ENCODE results near the gene BRD3. TPM values are rescaled to one million over a fixed set of nuclear protein-coding genes. Genes with fewer than 3 reads are reported as not detected.

The BRD3 gene
- total RNA-seq, 1 donor from 2014 or later: 19.9 TPM

- TF ChIP-seq CTCF (conservative IDR thresholded peaks at IDR 0.05; ENCODE audit: low read depth, low read length): no peak
- DNase-seq (ENCODE audit: low read depth): no peak
- H3K4me3 ChIP-seq (ENCODE audit: low read depth, low read length): no peak overlapping the region
Observed at GRCh38 chr9:134037641-134038040, 30.2 kb downstream of the BRD3 start.

DNA sequence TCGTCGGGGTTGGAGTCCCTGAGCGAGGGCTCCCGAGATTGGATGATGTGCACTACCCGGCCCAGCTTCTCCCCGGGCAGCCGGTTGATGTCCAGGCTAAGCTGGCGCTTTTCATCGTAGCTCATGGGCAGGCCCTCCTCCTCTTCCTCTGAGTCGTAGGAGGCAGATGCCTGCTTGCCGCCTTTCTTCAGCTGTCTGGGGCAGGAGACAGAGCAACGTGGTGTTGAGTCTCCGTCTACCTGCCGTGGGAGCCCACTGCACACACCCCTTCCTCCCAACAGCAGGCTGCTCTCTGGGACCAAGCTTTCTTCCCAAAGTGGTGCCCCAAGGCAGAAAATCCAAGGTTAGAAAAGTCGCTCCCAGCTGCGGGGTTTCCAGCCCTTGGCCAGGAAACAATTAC lies 31.7 kb downstream of the BRD3 start:
- TF ChIP-seq CTCF (conservative IDR thresholded peaks at IDR 0.05; ENCODE audit: low read depth, low read length): no peak
- DNase-seq (ENCODE audit: low read depth): no peak
- no peak overlapping the region for H3K4me3 ChIP-seq (ENCODE audit: low read depth, low read length)

GRCh38 chr9:134035041-134036039 lies 32.5 kb downstream of the BRD3 start:
- no peak for DNase-seq (ENCODE audit: low read depth)
- TF ChIP-seq CTCF (conservative IDR thresholded peaks at IDR 0.05; ENCODE audit: low read depth, low read length): no peak

GRCh38 chr9:134034215-134035040 lies 33.4 kb downstream of the BRD3 start:
- DNase-seq (ENCODE audit: low read depth): no peak
- no peak overlapping the region for H3K4me3 ChIP-seq (ENCODE audit: low read depth, low read length)
- no peak for TF ChIP-seq CTCF (conservative IDR thresholded peaks at IDR 0.05; ENCODE audit: low read depth, low read length)

More at GRCh38 chr9:134035041-134036039, 32.5 kb downstream of the BRD3 start:
- H3K4me3 ChIP-seq (ENCODE audit: low read depth, low read length): no peak overlapping the region

DNA sequence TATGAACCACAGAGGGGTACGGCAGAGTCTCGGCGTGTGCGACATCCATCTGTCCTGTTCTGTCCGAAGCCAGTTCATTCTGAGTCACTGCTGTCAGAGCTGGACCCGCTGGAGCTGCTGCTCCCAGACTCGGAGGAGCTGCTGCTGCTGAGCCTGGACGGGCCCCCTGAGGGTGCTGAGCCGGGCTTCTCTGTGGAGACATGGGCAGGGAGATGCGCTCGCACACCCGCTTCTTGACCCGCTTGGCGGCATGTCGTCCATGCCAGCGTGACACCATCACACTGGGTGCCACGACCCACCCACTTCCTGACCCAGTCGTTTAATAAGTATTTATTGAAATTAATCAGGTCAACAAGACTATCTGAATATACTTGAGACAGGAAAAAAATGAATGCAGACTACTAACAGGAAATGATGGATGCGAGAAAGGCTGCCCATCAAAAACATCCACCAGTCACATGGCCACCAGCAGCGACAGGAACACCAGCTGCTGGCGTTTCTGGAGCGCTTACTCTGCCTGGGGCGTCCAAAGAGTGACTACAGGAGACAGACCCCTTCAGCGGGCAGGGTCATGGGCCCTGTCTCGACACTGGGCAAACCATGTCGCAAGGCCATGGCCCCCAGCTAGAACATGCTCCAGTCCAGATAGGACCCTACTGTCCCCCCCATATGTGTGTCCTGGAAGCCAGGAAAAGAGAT lies 34.2 kb downstream of the BRD3 start:
- DNase-seq (ENCODE audit: low read depth): no peak
- no peak for TF ChIP-seq CTCF (conservative IDR thresholded peaks at IDR 0.05; ENCODE audit: low read depth, low read length)
- no peak overlapping the region for H3K4me3 ChIP-seq (ENCODE audit: low read depth, low read length)

GRCh38 chr9:134032456-134033222 lies 35.2 kb downstream of the BRD3 start:
- TF ChIP-seq CTCF (conservative IDR thresholded peaks at IDR 0.05; ENCODE audit: low read depth, low read length): no peak
- DNase-seq (ENCODE audit: low read depth): no peak
- no peak overlapping the region for H3K4me3 ChIP-seq (ENCODE audit: low read depth, low read length)

Data from epithelial cell of proximal tubule (primary cell).